Activated T-cell treated with anti-CD3 and anti-CD28 coated beads, Interleukin-2, amount 50 U/mL, for 4 hours (primary cell): Measurements from ENCODE around the gene CSGALNACT2. TPM values are rescaled to one million over a fixed set of nuclear protein-coding genes. Genes with fewer than 3 reads are reported as not detected.

Experiments used
- ATAC-seq, 2 donors: fragments of 200-7000 bp; cut with Tn5 transposase; one replicate each; pipeline ENCODE4 v1.10.0; 2021
- DNase-seq: peaks from one replicate; pipeline ENCODE4 v3.0.0-alpha.2; 2020
- H3K27me3 Mint-ChIP-seq: one replicate; pipeline ENCODE4 v1.8.0; 2021; ENCODE audit warnings: low read depth, mixed read lengths
- H3K36me3 Mint-ChIP-seq: one replicate; pipeline ENCODE4 v1.8.0; 2022; ENCODE audit warnings: mixed read lengths; ENCODE audit not compliant: insufficient read depth
- H3K4me1 Mint-ChIP-seq: one replicate; pipeline ENCODE4 v1.8.0; 2021; ENCODE audit warnings: low read depth, mixed read lengths
- H3K4me3 Mint-ChIP-seq: one replicate; pipeline ENCODE4 v1.8.0; 2021; ENCODE audit warnings: mild to moderate bottlenecking, moderate library complexity, mixed read lengths
- H3K9me3 Mint-ChIP-seq: one replicate; pipeline ENCODE4 v1.8.0; 2021; ENCODE audit warnings: mixed read lengths
- total RNA-seq, 3 donors: library from RNA; stranded (reverse); gene quantifications; one replicate each; pipeline ENCODE4 v1.2.1, GENCODE V29; 2021

CSGALNACT2 gene
- total RNA-seq, 3 donors from 2014 or later, result 14.7 to 19.5 (median 15.5) TPM

DNA sequence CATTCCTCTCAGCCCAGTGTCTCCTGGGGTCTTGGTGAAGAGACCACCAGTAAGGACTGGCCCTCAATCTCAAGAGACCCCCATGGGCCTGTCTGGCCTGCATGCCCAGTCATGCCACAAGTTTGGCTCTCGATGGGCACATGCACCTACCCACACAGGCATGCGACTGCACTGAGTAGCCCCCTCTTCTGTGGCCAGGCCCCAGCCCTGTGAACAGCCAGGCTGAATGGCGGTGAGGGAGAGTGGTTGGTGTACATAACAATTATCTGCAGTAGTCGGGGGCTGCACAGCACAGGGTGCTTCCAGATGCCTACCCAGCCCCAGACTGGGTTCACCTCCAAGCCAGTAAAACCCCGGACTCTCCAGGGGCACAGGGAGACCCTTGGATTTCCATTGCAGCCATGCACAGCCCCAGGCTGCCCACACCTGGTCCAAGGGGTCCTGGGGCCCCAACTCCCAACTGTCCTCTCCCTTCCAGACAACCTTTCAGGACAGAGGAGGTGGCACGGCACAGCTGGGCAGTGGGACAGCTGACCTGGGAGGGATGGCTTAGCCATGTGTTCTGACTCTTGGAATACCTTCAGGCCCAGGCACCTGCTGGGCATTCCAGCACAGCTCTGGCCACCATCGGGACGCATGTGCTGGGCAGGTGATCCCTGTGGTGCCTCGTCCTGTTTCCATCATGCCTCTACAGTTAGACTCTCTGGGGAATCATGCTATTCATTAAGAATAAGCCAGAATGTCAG, 21.0 kb upstream of the CSGALNACT2 start:
- H3K9me3 Mint-ChIP-seq, result no peaks in the 10 kb centered on the region
- H3K4me3 Mint-ChIP-seq, result no peak overlapping the region
- H3K36me3 Mint-ChIP-seq, result no peaks in the 10 kb centered on the region
- peaks cover 20% of the 10 kb centered on the region for H3K4me1 Mint-ChIP-seq
- DNase-seq (no peak), ATAC-seq (no peak)
- no peaks in the 10 kb centered on the region for H3K27me3 Mint-ChIP-seq

DNA sequence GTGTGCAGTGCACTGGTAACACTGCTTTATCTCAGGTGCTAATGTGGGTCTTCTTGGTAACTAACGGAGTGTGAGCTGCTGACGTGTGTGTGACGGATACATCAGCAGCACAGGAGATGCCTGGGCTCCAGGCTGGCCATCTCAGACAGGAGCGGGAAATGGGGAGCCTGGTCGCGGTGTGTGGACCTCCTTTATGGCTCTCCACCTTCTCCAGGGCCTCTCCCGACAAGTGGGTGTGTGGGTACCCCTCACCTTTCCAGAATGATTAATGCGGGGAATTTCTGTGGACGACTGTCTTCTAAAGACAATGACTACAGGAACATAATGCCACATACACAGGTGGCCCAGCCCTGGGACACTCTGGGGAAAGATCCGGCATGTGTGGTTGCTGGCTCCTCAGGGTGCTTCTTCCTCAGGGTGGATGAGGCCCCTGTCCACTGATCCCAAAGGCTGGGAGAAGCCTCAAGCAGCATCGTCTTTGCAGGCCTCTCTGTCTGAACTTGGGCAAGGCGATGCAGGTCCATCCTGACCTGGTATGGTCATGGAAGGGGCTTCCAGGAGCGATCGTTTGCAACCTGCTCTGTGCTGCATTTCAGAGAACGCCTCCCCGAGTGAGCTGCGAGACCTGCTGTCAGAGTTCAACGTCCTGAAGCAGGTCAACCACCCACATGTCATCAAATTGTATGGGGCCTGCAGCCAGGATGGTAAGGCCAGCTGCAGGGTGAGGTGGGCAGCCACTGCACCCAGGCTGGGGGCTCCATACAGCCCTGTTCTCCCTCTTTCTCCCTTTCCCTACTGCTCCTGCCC, 20.3 kb upstream of the CSGALNACT2 start:
- DNase-seq, result no peak
- H3K4me1 Mint-ChIP-seq, result peaks cover 28% of the 10 kb centered on the region
- no peaks in the 10 kb centered on the region for H3K36me3 Mint-ChIP-seq
- ATAC-seq, result no peak
- H3K4me3 Mint-ChIP-seq, result no peak overlapping the region
- no peaks in the 10 kb centered on the region for H3K9me3 Mint-ChIP-seq
- no peaks in the 10 kb centered on the region for H3K27me3 Mint-ChIP-seq

DNA sequence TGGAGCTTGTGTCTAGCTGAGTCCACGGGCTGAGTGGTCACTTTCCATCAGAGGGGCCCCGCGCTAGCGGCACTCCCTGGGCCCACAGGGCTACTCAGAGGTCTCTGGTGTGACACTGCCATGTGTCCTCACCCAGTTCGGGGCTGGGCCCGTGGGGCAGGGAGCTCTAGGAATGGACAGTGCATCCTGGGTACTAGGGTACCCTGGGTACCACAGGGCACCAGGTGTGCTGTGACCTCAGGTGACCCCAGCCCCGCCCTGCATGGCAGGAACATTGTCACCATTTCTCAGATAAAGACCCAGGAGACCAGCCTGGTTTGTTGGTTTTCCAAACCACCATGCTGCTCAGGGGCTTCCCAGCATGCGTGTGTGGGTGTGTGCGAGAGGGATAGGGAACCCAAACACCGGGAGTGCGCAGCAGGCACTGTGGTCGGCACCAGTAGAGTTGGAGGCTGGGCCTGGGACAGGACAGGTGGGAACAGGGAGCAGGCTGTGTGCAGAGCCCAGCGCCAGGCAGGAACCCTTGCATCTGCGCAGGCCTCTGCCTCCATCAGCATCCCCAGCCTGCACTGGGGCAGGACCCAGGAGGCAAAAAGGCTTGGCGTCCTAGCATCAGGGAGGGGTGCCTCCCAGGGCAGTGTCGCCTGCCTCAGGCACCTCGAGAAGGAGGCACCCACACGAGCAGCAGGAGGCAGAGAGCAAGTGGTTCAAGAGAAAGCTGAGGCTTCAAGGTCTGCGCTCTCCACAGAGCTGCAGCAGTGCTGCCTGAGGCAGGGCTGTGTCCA, 19.4 kb upstream of the CSGALNACT2 start:
- no peaks in the 10 kb centered on the region for H3K27me3 Mint-ChIP-seq
- ATAC-seq, result no peak

DNA sequence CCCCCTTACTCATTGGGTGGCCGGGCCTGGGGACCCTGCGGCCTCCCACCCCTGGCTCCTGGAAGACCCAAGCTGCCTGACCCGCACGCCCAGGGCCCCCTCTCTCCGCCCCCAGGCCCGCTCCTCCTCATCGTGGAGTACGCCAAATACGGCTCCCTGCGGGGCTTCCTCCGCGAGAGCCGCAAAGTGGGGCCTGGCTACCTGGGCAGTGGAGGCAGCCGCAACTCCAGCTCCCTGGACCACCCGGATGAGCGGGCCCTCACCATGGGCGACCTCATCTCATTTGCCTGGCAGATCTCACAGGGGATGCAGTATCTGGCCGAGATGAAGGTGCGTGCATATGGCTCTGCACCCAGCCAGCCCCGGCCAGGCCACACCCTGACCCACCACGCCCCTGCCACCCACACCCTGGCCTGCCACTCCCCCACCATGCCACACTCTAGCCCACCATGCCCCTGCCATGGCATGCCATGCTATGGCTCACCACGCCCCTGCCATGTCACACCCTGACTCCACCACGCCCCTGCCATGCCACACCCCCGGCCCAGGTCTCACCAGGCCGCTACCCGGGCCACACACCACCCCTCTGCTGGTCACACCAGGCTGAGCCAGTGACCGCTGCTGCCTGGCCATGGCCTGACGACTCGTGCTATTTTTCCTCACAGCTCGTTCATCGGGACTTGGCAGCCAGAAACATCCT, 18.7 kb upstream of the CSGALNACT2 start:
- no peaks in the 10 kb centered on the region for H3K9me3 Mint-ChIP-seq
- H3K36me3 Mint-ChIP-seq, result no peaks in the 10 kb centered on the region
- no peak for DNase-seq
- peaks cover 28% of the 10 kb centered on the region for H3K4me1 Mint-ChIP-seq
- no peak for ATAC-seq
- no peaks in the 10 kb centered on the region for H3K27me3 Mint-ChIP-seq
- H3K4me3 Mint-ChIP-seq, result no peak overlapping the region

More for the DNA sequence above, 19.4 kb upstream of the CSGALNACT2 start:
- Mint-ChIP-seq H3K4me3 (no peak overlapping the region), H3K9me3 (no peaks in the 10 kb centered on the region), H3K4me1 (peaks cover 28% of the 10 kb centered on the region), H3K36me3 (no peaks in the 10 kb centered on the region)
- no peak for DNase-seq

DNA sequence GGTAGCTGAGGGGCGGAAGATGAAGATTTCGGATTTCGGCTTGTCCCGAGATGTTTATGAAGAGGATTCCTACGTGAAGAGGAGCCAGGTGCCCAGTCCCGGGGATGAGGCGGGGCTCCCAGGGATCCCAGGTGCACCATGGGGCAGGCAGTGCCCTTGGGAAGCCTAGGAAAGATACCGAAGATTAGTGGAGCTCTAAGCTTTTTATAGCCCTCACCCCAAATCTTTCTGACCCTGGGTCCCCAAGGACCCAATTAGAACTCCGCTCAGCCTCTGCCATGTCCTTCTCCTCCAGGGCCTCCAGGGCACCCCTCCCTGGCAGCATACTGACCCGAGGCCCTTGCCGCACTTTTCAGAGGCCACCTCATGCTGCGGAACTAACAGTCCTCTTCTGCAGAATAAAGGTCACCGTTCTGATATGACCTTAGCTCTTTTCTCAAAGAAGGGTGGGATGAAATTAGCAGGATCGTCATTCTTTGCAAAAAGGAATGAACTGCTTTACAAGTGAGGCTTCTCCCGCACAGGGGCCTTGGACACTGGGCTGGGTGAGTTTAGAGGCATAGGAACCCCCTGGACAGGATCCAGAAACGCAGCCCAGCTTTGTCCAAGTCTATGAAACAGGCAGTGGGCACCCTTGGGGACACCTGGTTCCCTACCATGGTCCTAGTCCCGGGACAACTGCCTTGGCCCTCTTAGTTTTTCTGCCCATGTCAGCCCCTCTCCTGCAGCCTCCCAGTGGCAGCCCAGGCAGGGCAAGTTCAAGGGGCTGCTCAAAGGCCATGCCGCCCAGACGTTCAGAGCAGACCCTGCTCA, 17.9 kb upstream of the CSGALNACT2 start:
- peak overlapping the region; percentile 32 for H3K4me3 Mint-ChIP-seq
- H3K4me1 Mint-ChIP-seq, result peaks cover 28% of the 10 kb centered on the region
- no peaks in the 10 kb centered on the region for H3K27me3 Mint-ChIP-seq
- ATAC-seq (peak in 1 of 2 donors; percentile 4), DNase-seq (no peak)
- no peaks in the 10 kb centered on the region for H3K9me3 Mint-ChIP-seq
- H3K36me3 Mint-ChIP-seq, result no peaks in the 10 kb centered on the region

DNA sequence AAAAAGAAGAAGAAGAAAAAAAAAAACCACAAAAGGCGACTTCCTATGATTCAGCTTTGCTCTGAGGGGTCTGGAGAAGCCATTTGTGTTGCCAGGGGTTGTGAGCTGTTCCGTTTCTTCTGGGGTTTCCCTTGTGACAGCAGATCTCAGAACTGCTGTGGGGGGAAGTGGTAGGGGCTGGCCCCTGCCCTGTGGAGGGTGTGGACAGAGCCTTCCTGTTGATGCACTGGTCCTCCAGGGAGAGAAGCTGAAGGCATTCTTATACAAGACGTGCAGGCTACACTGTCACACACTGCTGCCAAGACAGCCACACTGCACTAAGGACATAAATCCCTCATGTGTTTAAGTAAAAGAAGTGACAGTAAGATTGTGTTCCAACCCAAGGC, 17.3 kb upstream of the CSGALNACT2 start:
- ATAC-seq, result peak; percentile 96

DNA sequence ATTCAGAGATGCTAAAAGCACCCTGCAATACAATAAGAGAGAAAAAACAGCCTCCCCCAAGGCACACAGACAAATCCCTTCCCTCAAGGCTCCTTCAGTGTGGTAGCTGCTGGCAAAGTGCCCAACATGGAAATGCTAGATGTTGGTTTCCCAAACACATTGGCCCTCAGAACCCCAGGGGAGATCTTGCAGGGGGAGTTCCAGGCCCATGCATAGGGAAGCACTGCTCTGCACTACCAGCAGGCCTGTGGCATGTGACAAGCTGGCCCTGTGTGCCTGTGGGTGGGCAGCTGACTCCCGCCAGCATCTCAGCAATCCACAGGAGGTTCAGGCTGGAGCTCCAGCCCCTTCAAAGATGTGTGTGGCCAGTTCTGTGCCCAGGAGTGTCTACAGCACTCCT, 16.8 kb upstream of the CSGALNACT2 start:
- H3K9me3 Mint-ChIP-seq, result no peaks in the 10 kb centered on the region
- no peak overlapping the region for H3K4me3 Mint-ChIP-seq
- H3K27me3 Mint-ChIP-seq, result no peaks in the 10 kb centered on the region
- DNase-seq (no peak), ATAC-seq (no peak)
- H3K36me3 Mint-ChIP-seq, result no peaks in the 10 kb centered on the region
- peaks cover 28% of the 10 kb centered on the region for H3K4me1 Mint-ChIP-seq

More for the DNA sequence above, 17.3 kb upstream of the CSGALNACT2 start:
- H3K27me3 Mint-ChIP-seq, result no peaks in the 10 kb centered on the region
- peaks cover 28% of the 10 kb centered on the region for H3K4me1 Mint-ChIP-seq
- no peaks in the 10 kb centered on the region for H3K36me3 Mint-ChIP-seq
- no peaks in the 10 kb centered on the region for H3K9me3 Mint-ChIP-seq
- peak; percentile 25 for DNase-seq
- H3K4me3 Mint-ChIP-seq, result peak overlapping the region; percentile 32

DNA sequence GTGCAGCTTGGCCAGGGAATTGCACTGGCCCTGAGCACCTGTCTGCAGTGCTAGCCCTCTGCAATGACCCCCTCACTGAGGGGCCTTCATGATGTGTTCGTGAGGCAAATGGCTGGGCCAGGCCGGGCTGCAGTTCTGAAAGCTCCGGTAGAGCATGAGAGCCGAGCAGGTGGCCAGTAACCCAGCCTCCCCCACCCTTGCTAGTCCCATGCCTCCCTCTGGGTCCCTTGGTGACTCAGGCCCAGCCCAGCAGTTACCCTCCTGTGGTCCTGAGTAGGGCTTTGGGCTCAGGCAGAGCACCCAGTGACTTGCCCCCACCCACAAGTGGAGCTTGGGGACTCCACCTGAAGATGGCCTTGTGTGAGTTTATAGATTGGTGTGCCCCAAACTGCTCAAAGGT, 16.1 kb upstream of the CSGALNACT2 start:
- Mint-ChIP-seq H3K9me3 (no peaks in the 10 kb centered on the region), H3K36me3 (no peaks in the 10 kb centered on the region), H3K4me3 (no peak overlapping the region), H3K4me1 (peaks cover 35% of the 10 kb centered on the region), H3K27me3 (no peaks in the 10 kb centered on the region)
- DNase-seq, result no peak
- no peak for ATAC-seq

DNA sequence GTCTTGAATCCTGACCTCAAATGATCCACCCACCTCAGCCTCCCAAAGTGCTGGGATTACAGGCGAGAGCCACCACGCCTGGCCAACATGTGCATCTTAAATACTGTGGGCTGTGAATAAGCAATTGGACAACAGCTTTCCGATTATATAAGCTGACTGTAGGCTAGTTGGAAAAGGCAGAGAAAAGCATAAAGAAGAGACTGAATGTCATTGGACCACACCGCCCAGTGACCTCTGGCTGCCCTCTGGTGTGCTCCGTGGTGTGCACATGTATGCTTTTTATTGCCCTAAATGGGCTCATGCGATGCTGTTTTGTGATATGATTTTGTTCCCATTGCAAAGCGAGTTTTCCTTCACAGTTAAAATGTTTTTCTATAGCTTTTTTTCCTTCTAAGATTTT, 15.4 kb upstream of the CSGALNACT2 start:
- no peak for ATAC-seq
- Mint-ChIP-seq H3K4me3 (no peak overlapping the region), H3K4me1 (peaks cover 35% of the 10 kb centered on the region), H3K27me3 (no peaks in the 10 kb centered on the region), H3K36me3 (no peaks in the 10 kb centered on the region), H3K9me3 (no peaks in the 10 kb centered on the region)
- no peak for DNase-seq

DNA sequence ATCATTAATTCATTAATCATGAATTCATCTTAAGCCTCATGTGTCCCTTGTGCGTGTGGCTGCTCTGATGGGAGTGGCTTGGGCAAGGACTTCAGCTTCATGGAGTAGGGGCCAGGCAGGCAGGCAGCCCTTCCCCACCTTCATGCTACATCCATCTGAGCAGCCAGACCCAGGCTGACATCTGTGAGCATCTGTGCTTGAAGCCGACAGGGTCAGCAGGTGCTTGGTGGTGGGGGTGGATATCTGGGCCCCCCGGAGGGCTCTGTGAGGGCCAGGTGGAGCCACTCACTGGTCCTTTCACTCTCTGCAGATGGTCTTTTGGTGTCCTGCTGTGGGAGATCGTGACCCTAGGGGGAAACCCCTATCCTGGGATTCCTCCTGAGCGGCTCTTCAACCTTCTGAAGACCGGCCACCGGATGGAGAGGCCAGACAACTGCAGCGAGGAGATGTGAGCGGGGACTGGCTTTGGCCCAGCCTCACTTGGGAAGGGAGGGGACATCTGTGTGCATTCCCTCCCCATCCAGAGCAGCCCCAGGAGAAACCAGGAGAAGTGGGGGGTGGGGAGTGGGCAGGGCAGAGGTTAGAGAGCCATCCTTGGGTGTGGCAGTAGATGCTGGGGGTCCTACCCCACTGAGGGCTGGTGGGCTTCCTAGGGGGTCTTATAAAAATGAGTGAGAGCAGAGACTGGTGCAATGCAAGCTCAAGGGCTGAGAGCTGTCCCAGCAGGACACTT, 14.7 kb upstream of the CSGALNACT2 start:
- Mint-ChIP-seq H3K27me3 (no peaks in the 10 kb centered on the region), H3K9me3 (no peaks in the 10 kb centered on the region), H3K4me3 (no peak overlapping the region), H3K36me3 (no peaks in the 10 kb centered on the region), H3K4me1 (peaks cover 35% of the 10 kb centered on the region)
- DNase-seq (no peak), ATAC-seq (no peak)

DNA sequence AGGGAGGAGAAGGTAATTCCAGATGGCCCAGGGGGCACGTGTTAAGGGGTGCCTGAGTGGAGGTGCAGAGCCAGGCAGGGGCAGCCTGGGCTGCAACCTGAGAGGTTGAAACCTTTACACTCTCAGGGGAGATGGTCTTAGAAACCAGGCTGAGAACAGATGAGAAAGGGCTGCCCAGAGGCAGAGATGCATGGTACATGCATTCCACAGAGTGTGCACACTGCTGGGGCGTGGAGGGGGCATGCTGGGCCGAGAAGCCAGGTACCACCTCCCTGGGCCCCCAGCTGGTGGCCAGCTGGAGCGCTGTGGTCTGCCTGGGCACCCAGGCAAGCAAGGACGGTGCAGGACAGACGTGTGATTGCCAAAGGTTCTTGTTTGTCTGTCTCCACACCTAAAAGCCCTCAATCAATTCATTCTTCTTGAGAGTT, 14.1 kb upstream of the CSGALNACT2 start:
- DNase-seq (no peak), ATAC-seq (no peak)
- no peaks in the 10 kb centered on the region for H3K27me3 Mint-ChIP-seq
- peaks cover 40% of the 10 kb centered on the region for H3K4me1 Mint-ChIP-seq
- H3K36me3 Mint-ChIP-seq, result no peaks in the 10 kb centered on the region
- no peak overlapping the region for H3K4me3 Mint-ChIP-seq
- H3K9me3 Mint-ChIP-seq, result no peaks in the 10 kb centered on the region

DNA sequence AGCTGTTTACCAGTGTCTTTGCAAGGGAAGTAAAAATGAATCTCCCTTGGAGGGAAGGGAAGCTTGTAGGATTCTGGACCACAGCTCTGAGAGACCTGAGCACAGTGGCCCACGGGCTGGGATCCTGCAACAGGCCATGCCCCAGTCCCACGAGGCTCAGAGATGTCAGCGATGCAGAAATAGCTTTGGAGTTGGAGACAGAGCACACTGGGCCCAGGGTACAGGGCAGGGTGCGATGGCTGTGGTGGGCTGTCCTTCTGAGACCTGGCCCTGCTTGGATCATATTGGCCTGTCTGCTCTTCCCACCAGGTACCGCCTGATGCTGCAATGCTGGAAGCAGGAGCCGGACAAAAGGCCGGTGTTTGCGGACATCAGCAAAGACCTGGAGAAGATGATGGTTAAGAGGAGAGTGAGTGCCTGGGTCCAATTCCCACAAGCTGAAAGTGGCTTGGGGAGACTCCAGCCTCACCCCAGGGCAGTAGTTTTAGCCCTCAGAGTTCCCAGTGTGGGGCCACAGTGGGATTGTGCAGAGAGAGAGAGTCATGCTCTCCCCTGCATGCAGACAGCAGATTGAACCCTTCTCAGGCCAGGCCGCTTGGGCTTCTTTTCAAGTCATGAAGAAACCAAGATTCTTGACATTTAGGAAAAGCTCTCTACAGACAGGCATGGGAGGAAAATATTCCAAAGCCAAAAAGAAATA, 13.5 kb upstream of the CSGALNACT2 start:
- Mint-ChIP-seq H3K27me3 (no peaks in the 10 kb centered on the region), H3K36me3 (no peaks in the 10 kb centered on the region), H3K9me3 (no peaks in the 10 kb centered on the region), H3K4me1 (peaks cover 45% of the 10 kb centered on the region), H3K4me3 (no peak overlapping the region)
- ATAC-seq (no peak), DNase-seq (no peak)
